H9 (cell line): ENCODE data around the gene TARBP2. TPM values are rescaled to one million over a fixed set of nuclear protein-coding genes. Genes with fewer than 3 reads are reported as not detected.

Source experiments
- DNase-seq: peaks from one replicate; pipeline ENCODE4 v3.0.0-alpha.2; 2017
- H2AFZ ChIP-seq: one replicate; pipeline ENCODE4 v1.6.1; 2013; ENCODE audit warnings: mild to moderate bottlenecking, low read length, control low read depth, moderate library complexity
- H2AK5ac ChIP-seq: 2 replicates; pipeline ENCODE4 v1.6.1; 2013; ENCODE audit warnings: low read length, control low read depth, mixed read lengths; ENCODE audit not compliant: insufficient read length
- H2BK120ac ChIP-seq: one replicate; pipeline ENCODE4 v1.6.1; 2013; ENCODE audit warnings: low read depth, mild to moderate bottlenecking, low read length, control low read depth, inconsistent platforms; ENCODE audit not compliant: poor library complexity, severe bottlenecking
- H2BK12ac ChIP-seq: 2 replicates; pipeline ENCODE4 v1.6.1; 2013; ENCODE audit warnings: low read length, control low read depth, mixed read lengths, low read depth; ENCODE audit not compliant: insufficient read length
- H2BK15ac ChIP-seq: 2 replicates; pipeline ENCODE4 v1.6.1; 2013; ENCODE audit warnings: low read depth, low read length, control low read depth
- H2BK20ac ChIP-seq: one replicate; pipeline ENCODE4 v1.6.1; 2013; ENCODE audit warnings: low read depth, mild to moderate bottlenecking, low read length, control low read depth, inconsistent platforms; ENCODE audit not compliant: poor library complexity, severe bottlenecking
- H2BK5ac ChIP-seq: 2 replicates; pipeline ENCODE4 v1.6.1; 2013; ENCODE audit warnings: low read length, control low read depth, mixed read lengths; ENCODE audit not compliant: insufficient read length
- H3K14ac ChIP-seq: 2 replicates; pipeline ENCODE4 v1.6.1; 2013; ENCODE audit warnings: low read length, control low read depth; ENCODE audit not compliant: insufficient read depth
- H3K18ac ChIP-seq: 2 replicates; pipeline ENCODE4 v1.6.1; 2013; ENCODE audit warnings: low read depth, mild to moderate bottlenecking, mixed read lengths, low read length, control low read depth; ENCODE audit not compliant: insufficient read length
- H3K23ac ChIP-seq: 2 replicates; pipeline ENCODE4 v1.6.1; 2013; ENCODE audit warnings: low read length, control low read depth, mixed read lengths, low read depth; ENCODE audit not compliant: insufficient read length
- H3K23me2 ChIP-seq: 2 replicates; pipeline ENCODE4 v1.6.1; 2013; ENCODE audit warnings: low read depth, mild to moderate bottlenecking, mixed read lengths, low read length, control low read depth; ENCODE audit not compliant: insufficient read length, poor library complexity, severe bottlenecking
- H3K27ac ChIP-seq: 2 replicates; pipeline ENCODE4 v1.5.1; 2013; ENCODE audit warnings: low read length, control low read depth, mixed read lengths, low read depth; ENCODE audit not compliant: insufficient read length
- H3K27me3 ChIP-seq: 2 replicates; pipeline ENCODE4 v1.6.1; 2013; ENCODE audit warnings: low read length, control low read depth, inconsistent platforms; ENCODE audit not compliant: insufficient read depth
- H3K4ac ChIP-seq: 2 replicates; pipeline ENCODE4 v1.6.1; 2013; ENCODE audit warnings: low read depth, mild to moderate bottlenecking, control low read depth, inconsistent platforms, low read length, moderate library complexity
- H3K4me1 ChIP-seq: 2 replicates; pipeline ENCODE4 v1.6.1; 2013; ENCODE audit warnings: low read length, control low read depth, inconsistent platforms; ENCODE audit not compliant: insufficient read depth
- H3K4me2 ChIP-seq: 2 replicates; pipeline ENCODE4 v1.6.1; 2013; ENCODE audit warnings: low read length, control low read depth, mixed read lengths; ENCODE audit not compliant: insufficient read length, insufficient read depth
- H3K56ac ChIP-seq: 2 replicates; pipeline ENCODE4 v1.6.1; 2013; ENCODE audit warnings: low read depth, mild to moderate bottlenecking, mixed read lengths, low read length, control low read depth; ENCODE audit not compliant: insufficient read length
- H3K79me1 ChIP-seq: 2 replicates; pipeline ENCODE4 v1.6.1; 2013; ENCODE audit warnings: low read depth, mild to moderate bottlenecking, moderate library complexity, low read length, control low read depth, inconsistent platforms; ENCODE audit not compliant: insufficient read depth, poor library complexity, severe bottlenecking
- H3K79me2 ChIP-seq: 2 replicates; pipeline ENCODE4 v1.6.1; 2013; ENCODE audit warnings: low read length, control low read depth, inconsistent platforms; ENCODE audit not compliant: insufficient read depth
- H3K9ac ChIP-seq: 2 replicates; pipeline ENCODE4 v1.6.1; 2013; ENCODE audit warnings: low read length, control low read depth, mixed read lengths; ENCODE audit not compliant: insufficient read length; ENCODE audit errors: extremely low read depth
- H3K9me3 ChIP-seq: one replicate; pipeline ENCODE4 v1.6.1; 2013; ENCODE audit warnings: low read depth, low read length, inconsistent platforms; ENCODE audit not compliant: control insufficient read depth
- H3T11ph ChIP-seq: one replicate; pipeline ENCODE4 v1.6.1; 2013; ENCODE audit warnings: mild to moderate bottlenecking, low read length, control low read depth, inconsistent platforms
- H4K20me1 ChIP-seq: one replicate; pipeline ENCODE4 v1.6.1; 2013; ENCODE audit not compliant: control insufficient read depth, insufficient read length, insufficient read depth
- H4K5ac ChIP-seq: 2 replicates; pipeline ENCODE4 v1.6.1; 2013; ENCODE audit warnings: low read depth, mild to moderate bottlenecking, mixed read lengths, low read length, control low read depth; ENCODE audit not compliant: insufficient read length
- H4K8ac ChIP-seq: replicated peaks from 2 replicates; pipeline ENCODE4 v1.6.1; 2013; ENCODE audit warnings: low read length, control low read depth, mixed read lengths, low read depth; ENCODE audit not compliant: insufficient read length
- H4K91ac ChIP-seq: 2 replicates; pipeline ENCODE4 v1.6.1; 2013; ENCODE audit warnings: low read depth, mild to moderate bottlenecking, moderate library complexity, mixed read lengths, low read length, control low read depth; ENCODE audit not compliant: insufficient read length
- H3K27ac Mint-ChIP-seq, 3 experiments: 2 replicates in 2 of 3; 3 replicates in 1 of 3; pipeline ENCODE4 v1.8.0; 2020 to 2021; ENCODE audit warnings: mixed read lengths in 3 of 3, mild to moderate bottlenecking in 1 of 3, moderate library complexity in 1 of 3
- H3K27me3 Mint-ChIP-seq: 2 replicates; pipeline ENCODE4 v1.8.0; 2021; ENCODE audit warnings: low read depth, mild to moderate bottlenecking, moderate library complexity, mixed read lengths
- H3K36me3 Mint-ChIP-seq, 3 experiments: 2 replicates in 2 of 3; 3 replicates in 1 of 3; pipeline ENCODE4 v1.8.0; 2020 to 2021; ENCODE audit warnings: low read depth in 3 of 3, mixed read lengths in 3 of 3; ENCODE audit not compliant: insufficient read depth in 1 of 3
- H3K4me1 Mint-ChIP-seq, 2 experiments: 2 replicates each; pipeline ENCODE4 v1.8.0; 2020; ENCODE audit warnings: mixed read lengths in 2 of 2
- H3K4me3 Mint-ChIP-seq, 2 experiments: 2 replicates in 1 of 2; 3 replicates in 1 of 2; pipeline ENCODE4 v1.8.0; 2020 to 2021; ENCODE audit warnings: mild to moderate bottlenecking in 2 of 2, mixed read lengths in 2 of 2, moderate library complexity in 1 of 2
- H3K9me3 Mint-ChIP-seq, 2 experiments: 2 replicates in 1 of 2; 3 replicates in 1 of 2; pipeline ENCODE4 v1.8.0; 2020; ENCODE audit warnings: mild to moderate bottlenecking in 2 of 2, mixed read lengths in 2 of 2, moderate library complexity in 1 of 2
- CTCF ChIP-seq: fragments of 200-600 bp; sonication (generic); conservative IDR thresholded peaks from 3 replicates; pipeline ENCODE4 v1.8.0; 2021; ENCODE audit warnings: antibody characterized with exemption, mild to moderate bottlenecking
- WGBS: extraction: QIAGEN DNeasy Blood & Tissue Kit; methylation state at CpG from one replicate; pipeline ENCODE4 v1.1.7; 2013; ENCODE audit warnings: missing lambda C conversion rate, low lambda C conversion rate, mixed read lengths; ENCODE audit not compliant: insufficient read length; ENCODE audit errors: extremely low coverage; 5-methylcytosine and 5-hydroxymethylcytosine counted together
- total RNA-seq: library from RNA; stranded (reverse); gene quantifications from 2 replicates; pipeline ENCODE4 v1.2.1, GENCODE V29; 2021

Gene TARBP2
- total RNA-seq, 1 experiment from 2014 or later = 79.2 TPM

GRCh38 chr12:53502983-53503728 lies 2.1 kb downstream of the TARBP2 start:
- Histone ChIP-seq H3K18ac (no peak overlapping the region), H4K5ac (no peak overlapping the region), H2AK5ac (no peak overlapping the region), H2BK15ac (no peak overlapping the region), H3K23ac (no peak overlapping the region), H3K79me2 (no peaks in the 10 kb centered on the region; the same call in 1 of the 2 replicates), H2BK5ac (no peak overlapping the region), H3K4ac (no peak overlapping the region), H3K14ac (no peak overlapping the region), H2BK20ac (no peak overlapping the region), H3T11ph (no peak overlapping the region), H3K9ac (no peak overlapping the region), H2BK120ac (no peak overlapping the region), H3K27ac (no peak overlapping the region), H3K27me3 (no peaks in the 10 kb centered on the region), H3K79me1 (peaks cover 5% of the 10 kb centered on the region), H3K56ac (no peak overlapping the region), H3K4me2 (no peak overlapping the region), H3K23me2 (peaks cover 20% of the 10 kb centered on the region), H3K4me1 (peaks cover 5% of the 10 kb centered on the region; the same call in 1 of the 2 replicates), H2AFZ (no peak overlapping the region), H4K8ac (no peak overlapping the region), H4K91ac (no peak overlapping the region), H3K9me3 (no peaks in the 10 kb centered on the region), H2BK12ac (no peak overlapping the region), H4K20me1 (no peaks in the 10 kb centered on the region)
- no CpG with 5 or more reads among the region's 10 CpGs for WGBS
- H3K27me3 Mint-ChIP-seq = no peaks in the 10 kb centered on the region
- peaks cover 19 to 36% (median 29%) of the 10 kb centered on the region in 3 experiments for H3K36me3 Mint-ChIP-seq
- no peaks in the 10 kb centered on the region for H3K9me3 Mint-ChIP-seq
- H3K4me3 Mint-ChIP-seq = peak overlapping the region; percentile 16 to 30; a peak in 2 of 5 replicates
- H3K27ac Mint-ChIP-seq = no peak overlapping the region; a peak in 1 of 7 replicates
- H3K4me1 Mint-ChIP-seq = peaks cover 19 to 32% of the 10 kb centered on the region in 2 experiments
- no peak for TF ChIP-seq CTCF
- no peak for DNase-seq
